ENCODE results near the gene MUC5AC.
"Not testable (repeated sequence)": the region's sequence is repeated elsewhere in the genome, so short reads cannot be mapped to it uniquely, and the experiment has no call there.

MUC5AC gene

GRCh38 chr11:1211838-1212237 is 54.1 kb downstream of the MUC5AC start:
- no peak for DNase-seq

- DNase-seq = not testable (repeated sequence)
These were observed 58.1 kb downstream of the MUC5AC start for GRCh38 chr11:1215826-1216225.

- no peak for DNase-seq
These were observed 59.4 kb downstream of the MUC5AC start for GRCh38 chr11:1217151-1217550.

GRCh38 chr11:1218256-1218787 is 60.6 kb downstream of the MUC5AC start:
- no peak for DNase-seq

- no peak for DNase-seq
These were observed 61.2 kb downstream of the MUC5AC start for GRCh38 chr11:1218788-1219445.

- DNase-seq = no peak
These were observed 61.7 kb downstream of the MUC5AC start for GRCh38 chr11:1219446-1219833.

GRCh38 chr11:1219834-1220815 is 62.4 kb downstream of the MUC5AC start:
- DNase-seq = no peak

GRCh38 chr11:1220941-1221721 is 63.4 kb downstream of the MUC5AC start:
- DNase-seq = no peak

GRCh38 chr11:1221848-1222311 is 64.1 kb downstream of the MUC5AC start:
- DNase-seq = no peak

GRCh38 chr11:1222491-1223345 is 65.0 kb downstream of the MUC5AC start, which contains the start of gene MUC5B:
Gene MUC5B, plus strand, starts transcription at chr11:1223066. Its CDS starts 58 bp downstream, at chr11:1223124.
- DNase-seq = no peak

- DNase-seq = no peak
These were observed 65.8 kb downstream of the MUC5AC start for GRCh38 chr11:1223346-1224110.

GRCh38 chr11:1224111-1224490 is 66.3 kb downstream of the MUC5AC start:
- DNase-seq = no peak

- DNase-seq = no peak
These were observed 67.0 kb downstream of the MUC5AC start for GRCh38 chr11:1224491-1225385.

GRCh38 chr11:1225386-1226225 is 67.9 kb downstream of the MUC5AC start:
- no peak for DNase-seq

- peak in 1 of 2 donors; percentile 23 for DNase-seq
These were observed 68.7 kb downstream of the MUC5AC start for GRCh38 chr11:1226226-1226985.

- no peak for DNase-seq
These were observed 69.3 kb downstream of the MUC5AC start for GRCh38 chr11:1226986-1227550.

- DNase-seq = no peak
These were observed 69.9 kb downstream of the MUC5AC start for GRCh38 chr11:1227551-1228100.
